Right renal cortex interstitium (tissue), 3 donors: ENCODE measurements around the gene HACE1. TPM values are rescaled to one million over a fixed set of nuclear protein-coding genes. Genes with fewer than 3 reads are reported as not detected.

ENCODE experiments used
- DNase-seq, 3 donors: peaks; one replicate each; pipeline ENCODE4 v3.0.0-alpha.2; 2013; ENCODE audit warnings: low read depth in 3 of 3, low spot score in 2 of 3
- polyA plus RNA-seq, 3 donors: library from polyadenylated mRNA; unstranded; fragments of 120-200 nt; gene quantifications; one replicate each; pipeline ENCODE4 v1.2.1, GENCODE V29; 2013; ENCODE audit not compliant: insufficient read length in 3 of 3

The HACE1 gene
- polyA plus RNA-seq, 3 donors: 20.8 to 23.9 (median 23.3) TPM

DNA sequence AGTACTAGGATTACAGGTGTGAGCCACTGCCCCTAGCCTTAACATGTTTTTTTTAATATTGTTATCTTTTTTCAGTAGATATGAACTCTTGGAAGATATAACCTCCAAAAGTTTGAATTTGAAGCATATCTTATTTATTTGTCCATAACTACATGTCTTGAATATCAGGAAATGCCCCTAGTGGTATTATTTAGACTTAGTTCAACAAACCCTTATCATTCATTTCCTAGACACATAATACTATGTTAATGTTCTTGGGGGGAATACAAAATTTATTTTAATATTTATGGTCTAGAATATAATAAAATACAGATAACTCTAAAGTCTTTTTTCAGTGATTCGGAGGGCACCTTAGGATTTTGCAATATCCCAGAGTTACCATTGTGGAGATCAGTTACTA lies 160.7 kb downstream of the HACE1 start:
- no peak for DNase-seq

GRCh38 chr6:104692008-104692407 lies 167.7 kb downstream of the HACE1 start:
- DNase-seq: no peak

DNA sequence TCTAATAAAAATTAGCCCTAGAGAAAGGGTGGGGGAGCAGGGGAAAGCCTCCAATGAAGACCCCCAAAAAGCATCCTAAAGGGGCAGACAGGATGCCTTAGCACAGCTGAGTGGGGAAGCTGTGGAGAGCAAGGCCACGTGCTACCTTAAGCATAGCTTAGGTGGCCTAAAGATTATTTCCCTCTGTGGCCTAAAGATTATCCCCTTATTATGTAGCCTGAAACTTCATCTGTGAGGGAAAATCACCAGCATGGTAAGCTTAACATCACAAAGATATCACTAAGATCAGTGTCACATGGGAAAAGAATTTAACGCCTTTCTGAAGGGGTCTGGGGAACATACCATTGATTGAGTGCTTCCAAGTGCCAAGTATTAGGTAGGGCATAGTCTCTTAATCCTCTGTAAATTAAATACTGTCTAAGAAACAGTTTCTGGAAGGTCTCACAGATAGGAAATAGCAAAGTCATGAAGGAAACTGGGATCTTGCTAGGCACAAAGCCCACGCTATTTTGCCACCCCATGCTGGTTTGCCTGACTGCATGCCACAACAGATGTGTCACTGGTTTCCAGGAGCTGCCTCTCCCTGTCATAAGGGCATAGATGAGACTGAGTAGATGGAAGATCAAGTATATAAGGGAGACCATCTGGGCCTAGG lies 170.0 kb downstream of the HACE1 start:
- no peak for DNase-seq

DNA sequence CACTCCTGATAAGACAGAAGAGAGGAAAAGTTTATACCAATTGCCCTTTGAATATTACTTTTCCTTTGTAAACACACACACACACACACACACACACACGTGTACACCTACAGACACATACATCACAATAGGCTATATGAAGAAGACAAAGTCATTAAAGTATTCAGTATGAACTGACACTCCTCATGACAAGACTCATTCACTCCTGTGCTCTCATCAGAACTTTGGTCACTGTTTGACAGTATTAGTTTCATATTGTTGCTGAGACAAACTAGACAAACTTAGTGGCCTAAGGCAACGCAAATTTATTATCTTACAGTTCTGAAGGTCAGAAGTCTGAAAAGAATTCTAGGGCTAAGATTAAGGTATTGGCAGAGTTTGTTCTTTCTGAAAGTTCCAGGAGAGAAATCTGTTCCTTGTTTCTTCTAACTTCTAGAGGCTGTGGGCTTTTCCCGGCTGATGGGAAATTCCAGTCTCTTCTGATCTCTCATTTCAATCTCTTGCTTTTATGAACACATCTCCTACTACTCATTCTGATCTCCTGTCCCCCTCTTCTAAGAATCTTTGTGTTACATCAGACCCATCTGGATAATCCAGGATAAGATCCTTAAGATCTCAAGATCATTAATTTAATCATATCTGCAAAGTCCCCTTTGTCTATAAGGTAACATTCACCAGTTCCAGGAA lies 171.3 kb downstream of the HACE1 start:
- DNase-seq: no peak

DNA sequence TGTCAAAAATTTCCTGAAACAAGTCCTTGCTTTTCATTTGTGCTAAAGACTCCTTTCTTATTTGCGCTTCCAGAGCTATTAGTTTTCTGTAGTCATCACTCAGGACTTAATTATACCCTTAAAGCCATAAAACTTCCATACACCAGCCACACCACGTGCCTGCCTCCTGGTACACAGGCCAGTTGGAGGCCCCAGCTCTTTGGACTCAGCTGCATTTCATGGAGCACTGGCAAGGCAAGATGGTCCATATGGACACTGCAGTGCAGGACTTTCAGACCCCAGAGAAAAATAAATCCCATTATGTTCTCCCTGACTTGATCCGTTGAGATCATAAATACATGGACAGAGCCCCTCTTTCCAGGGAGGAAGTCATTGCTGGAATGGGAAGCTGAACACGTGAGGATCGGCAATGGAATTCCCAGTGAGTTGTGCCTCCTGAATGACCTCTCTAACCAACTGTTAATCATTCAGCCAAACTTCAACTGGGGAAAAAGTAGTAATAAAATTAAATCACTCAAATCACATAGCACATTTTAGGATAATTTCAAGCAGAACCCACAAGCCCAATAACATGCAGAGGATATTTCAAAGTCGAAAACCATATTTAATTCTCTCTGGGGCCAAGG lies 173.1 kb downstream of the HACE1 start:
- DNase-seq: no peak

GRCh38 chr6:104685871-104686549 lies 173.7 kb downstream of the HACE1 start:
- no peak for DNase-seq

DNA sequence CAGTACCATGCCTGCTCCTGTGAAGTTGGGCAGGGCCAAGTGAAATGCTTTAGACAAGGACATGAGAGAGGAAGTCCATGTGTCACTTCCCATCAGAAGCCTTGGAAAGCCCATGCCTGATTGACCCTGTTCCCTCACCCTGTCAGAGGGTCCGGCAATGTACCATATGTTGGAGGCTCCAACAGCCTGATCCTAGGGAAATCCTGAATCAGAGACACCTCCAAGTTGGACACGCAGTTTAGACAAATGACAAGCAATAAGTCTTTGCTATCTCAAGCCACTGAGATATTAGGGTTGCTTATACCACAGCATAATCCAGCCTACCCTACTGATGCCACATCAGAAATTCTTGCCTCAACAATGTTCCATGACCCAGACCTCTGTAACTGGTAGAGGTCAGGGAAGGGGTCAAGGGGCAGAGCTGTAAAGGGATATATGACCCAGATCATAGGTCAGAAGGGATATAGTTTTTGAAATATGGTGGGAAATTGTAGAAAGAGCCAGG lies 174.8 kb downstream of the HACE1 start:
- no peak for DNase-seq

DNA sequence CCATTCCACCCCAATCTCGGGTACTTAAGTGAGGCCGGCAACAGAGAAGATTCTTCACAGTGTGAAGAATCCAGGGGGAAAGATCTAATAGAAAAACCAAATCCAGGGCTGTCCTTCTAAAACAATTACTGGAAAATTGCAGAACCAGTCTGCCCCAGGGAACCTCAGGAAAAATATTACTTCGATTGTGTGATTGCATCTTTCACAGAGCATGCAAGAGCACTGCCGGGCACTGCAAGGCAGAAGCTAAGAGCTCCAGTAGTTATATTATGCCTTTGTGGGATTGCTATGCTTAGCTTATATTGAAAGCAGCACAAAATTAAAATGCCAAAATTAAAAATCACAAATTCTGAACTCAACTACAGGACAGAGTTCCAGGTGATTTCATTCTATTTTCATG lies 175.9 kb downstream of the HACE1 start:
- DNase-seq: no peak

DNA sequence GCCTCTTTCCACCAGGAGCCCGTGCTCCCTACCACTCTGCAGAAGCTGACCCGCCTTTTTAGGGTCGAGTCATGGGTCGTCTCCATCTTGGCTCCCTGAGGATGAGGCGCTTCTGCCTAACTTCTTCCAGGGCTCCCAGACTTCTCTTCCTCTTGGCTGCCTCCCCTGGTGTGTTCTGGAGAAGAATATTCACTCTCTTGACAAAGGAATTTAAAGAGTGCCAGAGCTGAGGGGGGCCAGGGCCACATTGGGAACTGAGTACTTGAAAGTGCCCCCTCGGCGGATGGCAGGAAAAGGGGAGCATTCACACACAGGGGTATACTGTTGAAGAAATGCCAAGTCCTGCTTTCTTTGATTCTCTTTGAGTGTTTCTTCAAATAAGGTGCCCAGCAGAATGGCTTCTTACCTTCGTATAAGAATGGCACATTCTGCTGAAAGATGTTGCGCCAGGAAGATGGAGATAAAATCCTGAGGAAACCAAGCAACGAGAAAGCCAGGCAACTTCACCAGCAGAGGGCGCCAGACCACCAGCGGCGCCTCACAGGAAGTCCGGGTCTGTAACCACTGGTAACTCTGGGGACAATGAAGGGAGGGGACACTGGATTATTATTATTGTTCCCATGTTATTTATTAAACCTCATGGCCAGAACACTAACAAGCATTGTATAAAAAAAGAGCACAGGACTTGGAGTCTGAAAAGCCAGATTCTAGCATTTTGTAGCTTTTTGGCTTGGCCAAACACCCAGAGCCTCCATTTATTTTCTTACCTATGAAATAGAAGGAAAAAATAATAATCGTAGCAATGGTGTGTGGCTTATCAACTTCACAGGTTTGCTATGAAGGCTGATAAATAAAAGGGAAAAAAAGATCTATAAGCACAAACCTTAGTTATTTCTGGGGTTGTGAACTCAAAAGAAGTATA lies 176.7 kb downstream of the HACE1 start:
- no peak for DNase-seq

DNA sequence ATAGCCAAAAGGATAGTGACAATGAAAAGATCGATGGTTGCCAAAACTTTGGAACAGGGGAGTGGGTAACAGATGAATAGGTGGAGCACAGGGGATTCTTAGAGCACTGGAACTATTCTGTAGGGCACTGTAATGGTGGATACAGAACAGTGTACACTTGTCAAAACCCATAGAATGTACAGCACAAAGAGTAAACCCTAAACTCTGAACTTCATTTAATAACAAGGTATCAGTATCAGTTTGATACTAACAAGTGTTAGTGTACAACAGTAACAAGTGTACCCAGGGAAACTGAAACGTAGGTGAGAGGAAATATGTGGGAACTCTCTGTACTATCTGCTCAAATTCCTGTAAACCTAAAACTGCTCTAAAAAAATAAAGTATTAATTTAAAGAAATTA lies 179.2 kb downstream of the HACE1 start:
- no peak for DNase-seq

- no peak for DNase-seq
Measured at GRCh38 chr6:104679971-104680370, 179.7 kb downstream of the HACE1 start.

Other genes with a start within 250 kb of the HACE1 start
- gene LIN28B, start 97.2 kb upstream of the HACE1 start, polyA plus RNA-seq: under 1 TPM; 0.11 to 0.40 (median 0.14) TPM